ENCODE measurements around the gene HSPA12B. TPM values are rescaled to one million over a fixed set of nuclear protein-coding genes. Genes with fewer than 3 reads are reported as not detected.

HSPA12B gene, protein sequence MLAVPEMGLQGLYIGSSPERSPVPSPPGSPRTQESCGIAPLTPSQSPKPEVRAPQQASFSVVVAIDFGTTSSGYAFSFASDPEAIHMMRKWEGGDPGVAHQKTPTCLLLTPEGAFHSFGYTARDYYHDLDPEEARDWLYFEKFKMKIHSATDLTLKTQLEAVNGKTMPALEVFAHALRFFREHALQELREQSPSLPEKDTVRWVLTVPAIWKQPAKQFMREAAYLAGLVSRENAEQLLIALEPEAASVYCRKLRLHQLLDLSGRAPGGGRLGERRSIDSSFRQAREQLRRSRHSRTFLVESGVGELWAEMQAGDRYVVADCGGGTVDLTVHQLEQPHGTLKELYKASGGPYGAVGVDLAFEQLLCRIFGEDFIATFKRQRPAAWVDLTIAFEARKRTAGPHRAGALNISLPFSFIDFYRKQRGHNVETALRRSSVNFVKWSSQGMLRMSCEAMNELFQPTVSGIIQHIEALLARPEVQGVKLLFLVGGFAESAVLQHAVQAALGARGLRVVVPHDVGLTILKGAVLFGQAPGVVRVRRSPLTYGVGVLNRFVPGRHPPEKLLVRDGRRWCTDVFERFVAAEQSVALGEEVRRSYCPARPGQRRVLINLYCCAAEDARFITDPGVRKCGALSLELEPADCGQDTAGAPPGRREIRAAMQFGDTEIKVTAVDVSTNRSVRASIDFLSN
- total RNA-seq = 10 to 100 TPM; 11.2 to 13.4 TPM

DNA sequence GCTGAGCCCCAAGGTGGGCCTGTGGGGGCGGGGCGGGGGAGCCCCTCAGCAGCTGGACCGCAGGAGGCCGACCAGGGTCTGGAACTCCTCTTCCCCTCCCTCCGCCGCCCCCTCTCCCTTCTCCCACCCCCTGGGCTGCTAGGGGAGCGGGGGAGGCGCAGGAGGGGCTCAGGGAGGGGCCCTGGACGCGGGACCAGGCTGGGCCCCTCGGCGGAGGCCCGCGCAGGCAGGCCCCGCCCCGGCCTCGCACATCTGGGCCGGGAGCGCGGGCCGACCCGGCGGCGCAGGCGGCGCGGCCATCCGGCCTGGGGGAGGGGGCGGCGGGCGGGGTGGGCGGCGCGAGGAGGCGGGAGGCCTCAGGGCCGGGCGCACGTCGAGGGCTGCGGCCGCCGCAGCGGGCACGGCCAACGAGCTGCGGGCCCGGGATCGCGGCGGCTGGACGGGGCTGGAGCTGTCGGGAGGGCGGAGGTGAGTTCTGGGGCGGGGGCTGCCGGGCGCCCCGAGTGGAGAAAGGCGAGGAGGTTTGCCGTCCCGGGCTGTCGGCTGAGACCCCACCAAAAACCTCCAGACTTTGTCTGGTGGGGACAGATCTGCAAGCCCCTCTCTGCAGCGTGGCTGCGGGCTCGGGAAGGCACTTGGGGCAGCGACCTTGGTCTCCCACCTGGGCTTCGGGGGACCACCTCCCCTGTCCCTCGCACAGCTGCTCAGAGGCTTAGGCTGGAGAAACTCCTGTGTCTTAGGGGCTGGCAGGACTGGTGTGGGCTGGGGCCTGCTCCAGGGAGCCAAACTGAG, at the start of gene HSPA12B:
Gene HSPA12B (plus strand): TSS at position 359 of the 792 bp plus-strand sequence. CDS start 5,990 bp downstream, outside the sequence.
- Histone ChIP-seq H3K27ac (peak within 1 kb of the TSS; percentile 57 to 66), H3K4me3 (peak within 1 kb of the TSS; percentile 46 to 56), H3K36me3 (no peaks in the 10 kb centered on the region), H3K4me1 (peaks cover 0 to 56% of the 10 kb centered on the region in 2 donors), H3K27me3 (no peaks in the 10 kb centered on the region), H3K9me3 (no peaks in the 10 kb centered on the region)
- TF ChIP-seq CTCF (IDR thresholded peaks at IDR 0.05) = no peak
- DNase-seq (ENCODE audit: low spot score) = no peak

DNA sequence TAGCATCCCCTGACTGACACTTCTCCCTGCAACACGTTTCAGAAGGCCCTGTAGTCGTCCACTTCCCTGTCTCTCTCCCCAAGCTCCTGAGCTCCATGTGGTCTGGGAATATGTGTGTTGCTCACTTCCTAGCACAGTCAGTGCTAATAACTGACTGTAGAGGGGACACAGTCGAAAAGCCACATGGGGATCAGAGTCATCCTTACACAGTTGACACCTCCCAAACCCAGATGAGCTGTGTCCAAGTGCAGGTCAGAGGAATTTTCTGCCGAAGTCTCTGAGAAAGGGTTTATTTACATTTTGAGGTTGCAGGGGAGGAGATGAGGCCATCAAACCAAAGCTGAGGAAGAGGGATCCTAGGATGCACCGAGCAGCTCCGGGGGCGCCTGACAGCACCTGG, 47.1 kb upstream of the HSPA12B start:
- Histone ChIP-seq H3K27me3 (peaks cover 0 to 3% of the 10 kb centered on the region in 2 donors), H3K4me1 (peaks cover 0 to 34% of the 10 kb centered on the region in 2 donors), H3K27ac (no peak overlapping the region), H3K4me3 (no peak overlapping the region), H3K36me3 (no peaks in the 10 kb centered on the region), H3K9me3 (no peaks in the 10 kb centered on the region)
- no peak for DNase-seq (ENCODE audit: low spot score)
- no peak for TF ChIP-seq CTCF (IDR thresholded peaks at IDR 0.05)

DNA sequence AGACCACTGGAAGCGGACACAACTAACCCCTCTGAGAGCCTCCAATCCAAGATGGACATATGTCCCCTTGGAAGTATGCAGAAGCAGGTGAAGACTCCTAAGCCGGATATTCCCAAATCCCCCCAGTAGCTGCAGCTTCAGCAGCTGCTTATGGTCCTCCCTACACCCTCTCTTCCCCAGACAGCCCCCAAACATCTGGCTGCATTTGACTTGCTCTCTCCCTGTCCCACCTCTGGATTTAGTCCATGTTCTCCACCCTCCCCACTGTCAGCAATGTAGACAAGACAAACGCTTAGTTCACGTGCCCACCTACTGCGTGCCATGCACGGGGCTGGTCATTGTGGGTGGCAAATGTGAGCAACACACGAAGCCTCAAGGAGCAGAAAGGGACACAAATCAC, 46.1 kb upstream of the HSPA12B start:
- Histone ChIP-seq H3K27me3 (peaks cover 0 to 3% of the 10 kb centered on the region in 2 donors), H3K4me3 (no peak overlapping the region), H3K36me3 (no peaks in the 10 kb centered on the region), H3K4me1 (peaks cover 0 to 23% of the 10 kb centered on the region in 2 donors), H3K27ac (peak overlapping the region; percentile 6 to 63), H3K9me3 (no peaks in the 10 kb centered on the region)
- TF ChIP-seq CTCF (IDR thresholded peaks at IDR 0.05) = no peak
- no peak for DNase-seq (ENCODE audit: low spot score)

GRCh38 chr20:3686867-3687321, 45.6 kb upstream of the HSPA12B start:
- DNase-seq (ENCODE audit: low spot score) = peak; percentile 94
- no peak for TF ChIP-seq CTCF (IDR thresholded peaks at IDR 0.05)
- no peak overlapping the region for H3K4me3 ChIP-seq
- H3K36me3 ChIP-seq = no peaks in the 10 kb centered on the region
- peak overlapping the region; percentile 63 to 68 for H3K27ac ChIP-seq
- no peaks in the 10 kb centered on the region for H3K9me3 ChIP-seq
- peaks cover 0 to 3% of the 10 kb centered on the region in 2 donors for H3K27me3 ChIP-seq
- peaks cover 0 to 18% of the 10 kb centered on the region in 2 donors for H3K4me1 ChIP-seq

- H3K4me3 ChIP-seq = no peak overlapping the region
- no peak for TF ChIP-seq CTCF (IDR thresholded peaks at IDR 0.05)
- H3K9me3 ChIP-seq = no peaks in the 10 kb centered on the region
- H3K27ac ChIP-seq = peak overlapping the region; percentile 63 to 68
- no peak for DNase-seq (ENCODE audit: low spot score)
- peaks cover 0 to 13% of the 10 kb centered on the region in 2 donors for H3K4me1 ChIP-seq
- no peaks in the 10 kb centered on the region for H3K36me3 ChIP-seq
- no peaks in the 10 kb centered on the region for H3K27me3 ChIP-seq
These were observed 44.8 kb upstream of the HSPA12B start for GRCh38 chr20:3687655-3688054.
